HCT116 (cell line): ENCODE data around the gene IFT20.

Experiments used
- CTCF ChIP-seq, 3 experiments: fragments of 200-600 bp in 1 of 3; sonication (generic) in 1 of 3; IDR thresholded peaks in 2 of 3; conservative IDR thresholded peaks in 1 of 3; 2 replicates each; pipeline ENCODE4 v1.5.1; 2012 to 2017; ENCODE audit warnings: low read depth in 2 of 3, low read length in 2 of 3, antibody characterized with exemption in 1 of 3, borderline replicate concordance in 1 of 3, control low read depth in 1 of 3, mild to moderate bottlenecking in 1 of 3, mixed read lengths in 1 of 3, mixed run types in 1 of 3, moderate library complexity in 1 of 3; ENCODE audit not compliant: insufficient read depth in 1 of 3
- POLR2A ChIP-seq: IDR thresholded peaks from 2 replicates; pipeline ENCODE4 v1.7.0; 2011; ENCODE audit warnings: borderline replicate concordance; ENCODE audit not compliant: insufficient read depth, insufficient read length; ENCODE audit errors: extremely low read depth
- RAD21 ChIP-seq: IDR thresholded peaks from 2 replicates; pipeline ENCODE4 v1.6.1; 2012; ENCODE audit warnings: low read depth, mild to moderate bottlenecking
- REST ChIP-seq: IDR thresholded peaks from 2 replicates; pipeline ENCODE4 v1.6.1; 2012; ENCODE audit warnings: low read depth
- ZNF274 ChIP-seq: fragments of 200-500 bp; sonication (Bioruptor generic); IDR thresholded peaks from 2 replicates; pipeline ENCODE4 v1.6.1; 2014; ENCODE audit warnings: mild to moderate bottlenecking, low read depth, low read length, inconsistent platforms

DNA sequence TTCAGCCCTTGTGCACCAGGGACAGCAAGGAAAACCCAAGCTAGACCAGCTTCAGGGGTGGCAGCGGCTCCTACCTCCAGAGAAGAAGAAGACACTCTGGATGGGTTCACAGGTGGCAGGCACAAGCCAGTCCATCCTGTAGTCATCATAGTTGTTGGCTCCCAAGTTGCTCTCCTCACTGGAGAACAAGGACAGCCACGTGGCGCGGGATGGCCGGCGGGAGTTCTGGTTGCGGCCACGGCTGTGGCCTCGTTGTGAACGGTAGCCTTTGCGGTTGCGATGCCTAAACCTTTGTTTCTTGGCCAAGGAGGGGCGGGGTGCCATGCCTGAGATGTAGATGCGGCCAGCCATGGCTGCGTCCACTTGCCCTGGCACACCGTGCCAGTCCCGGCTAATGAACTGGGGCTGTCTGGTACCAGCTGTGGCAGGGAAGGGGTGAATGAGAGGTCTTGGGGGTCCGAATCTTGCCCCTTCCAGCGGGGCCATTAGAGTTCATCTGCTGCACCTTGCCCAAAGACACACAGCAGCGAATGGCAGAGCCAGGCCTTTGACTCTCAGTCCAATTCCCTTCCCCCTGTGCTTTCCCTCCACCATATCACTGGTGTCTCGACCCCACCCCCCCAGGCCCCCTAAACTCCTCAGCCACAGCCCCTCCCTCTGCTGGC is 32.5 kb upstream of the IFT20 start:
- TF ChIP-seq POLR2A: no peak
- no peak for TF ChIP-seq REST
- TF ChIP-seq RAD21: no peak
- no peak for TF ChIP-seq CTCF (IDR thresholded peaks at IDR 0.05 in 2 of 3, conservative IDR thresholded peaks at IDR 0.05 in 1 of 3; ENCODE audit: borderline replicate concordance in 1 of 3, insufficient read depth in 1 of 3, low read depth in 2 of 3, low read length in 2 of 3)
- TF ChIP-seq ZNF274: no peak
